WERI-Rb-1 (cell line): ENCODE data around the gene NOTUM.
A peak's percentile ranks its signal among the peaks of the same experiment; 100 is the strongest.

Experiments
- DNase-seq: peaks from one replicate; pipeline ENCODE4 v3.0.0-alpha.2; 2020
- H3K27ac ChIP-seq: fragments of 250-450 bp; sonication (Bioruptor Pico); 2 replicates; pipeline ENCODE4 v1.5.1; 2020; ENCODE audit warnings: mild to moderate bottlenecking, moderate library complexity
- H3K27me3 ChIP-seq: fragments of 250-450 bp; sonication (Bioruptor Pico); 2 replicates; pipeline ENCODE4 v1.5.1; 2021; ENCODE audit warnings: mild to moderate bottlenecking, low read depth, moderate library complexity; ENCODE audit not compliant: insufficient read depth, severe bottlenecking
- H3K36me3 ChIP-seq: fragments of 250-450 bp; sonication (Bioruptor Pico); 2 replicates; pipeline ENCODE4 v1.5.1; 2020; ENCODE audit warnings: mild to moderate bottlenecking, moderate library complexity
- H3K4me3 ChIP-seq: 2 replicates; pipeline ENCODE4 v1.5.1; 2011; ENCODE audit warnings: low read depth, mild to moderate bottlenecking, control low read depth, low read length
- H3K9me3 ChIP-seq: fragments of 250-450 bp; sonication (Bioruptor Pico); 2 replicates; pipeline ENCODE4 v1.5.1; 2021; ENCODE audit warnings: mild to moderate bottlenecking, moderate library complexity; ENCODE audit not compliant: severe bottlenecking
- CTCF ChIP-seq: IDR thresholded peaks from 2 replicates; pipeline ENCODE4 v1.5.1; 2011; ENCODE audit warnings: low read depth, mild to moderate bottlenecking, control low read depth, inconsistent platforms, low read length

NOTUM gene

GRCh38 chr17:81976332-81977210 lies 15.6 kb upstream of the NOTUM start:
- H3K27ac ChIP-seq, result peak overlapping the region; percentile 96
- peak overlapping the region; percentile 69 for H3K4me3 ChIP-seq
- no peaks in the 10 kb centered on the region for H3K27me3 ChIP-seq
- H3K36me3 ChIP-seq, result peaks cover 23% of the 10 kb centered on the region
- peaks cover 12% of the 10 kb centered on the region for H3K9me3 ChIP-seq
- peak; percentile 82 for DNase-seq
- TF ChIP-seq CTCF, result no peak

DNA sequence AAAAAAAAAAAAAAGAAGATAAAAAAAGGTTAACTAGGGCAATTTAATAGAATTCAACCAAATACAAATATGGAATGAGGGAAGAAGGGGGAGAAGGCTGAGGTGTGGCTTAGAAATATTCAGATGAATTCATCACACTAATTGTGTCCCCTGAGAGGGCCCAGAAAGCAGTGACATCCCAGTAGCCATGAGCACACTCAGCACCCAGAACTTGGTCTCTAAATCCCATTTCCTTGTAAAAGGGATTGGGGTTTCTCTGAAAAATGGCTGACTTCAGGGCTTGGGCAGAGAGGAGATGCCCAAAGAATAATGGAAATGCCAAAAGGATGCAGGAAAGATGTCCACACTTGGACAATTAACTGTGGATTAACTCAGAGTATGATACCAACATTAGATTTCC lies 12.4 kb upstream of the NOTUM start:
- Histone ChIP-seq H3K27me3 (no peaks in the 10 kb centered on the region), H3K27ac (no peak overlapping the region), H3K9me3 (peaks cover 12% of the 10 kb centered on the region), H3K4me3 (no peak overlapping the region), H3K36me3 (no peaks in the 10 kb centered on the region)
- TF ChIP-seq CTCF, result no peak
- DNase-seq, result no peak

DNA sequence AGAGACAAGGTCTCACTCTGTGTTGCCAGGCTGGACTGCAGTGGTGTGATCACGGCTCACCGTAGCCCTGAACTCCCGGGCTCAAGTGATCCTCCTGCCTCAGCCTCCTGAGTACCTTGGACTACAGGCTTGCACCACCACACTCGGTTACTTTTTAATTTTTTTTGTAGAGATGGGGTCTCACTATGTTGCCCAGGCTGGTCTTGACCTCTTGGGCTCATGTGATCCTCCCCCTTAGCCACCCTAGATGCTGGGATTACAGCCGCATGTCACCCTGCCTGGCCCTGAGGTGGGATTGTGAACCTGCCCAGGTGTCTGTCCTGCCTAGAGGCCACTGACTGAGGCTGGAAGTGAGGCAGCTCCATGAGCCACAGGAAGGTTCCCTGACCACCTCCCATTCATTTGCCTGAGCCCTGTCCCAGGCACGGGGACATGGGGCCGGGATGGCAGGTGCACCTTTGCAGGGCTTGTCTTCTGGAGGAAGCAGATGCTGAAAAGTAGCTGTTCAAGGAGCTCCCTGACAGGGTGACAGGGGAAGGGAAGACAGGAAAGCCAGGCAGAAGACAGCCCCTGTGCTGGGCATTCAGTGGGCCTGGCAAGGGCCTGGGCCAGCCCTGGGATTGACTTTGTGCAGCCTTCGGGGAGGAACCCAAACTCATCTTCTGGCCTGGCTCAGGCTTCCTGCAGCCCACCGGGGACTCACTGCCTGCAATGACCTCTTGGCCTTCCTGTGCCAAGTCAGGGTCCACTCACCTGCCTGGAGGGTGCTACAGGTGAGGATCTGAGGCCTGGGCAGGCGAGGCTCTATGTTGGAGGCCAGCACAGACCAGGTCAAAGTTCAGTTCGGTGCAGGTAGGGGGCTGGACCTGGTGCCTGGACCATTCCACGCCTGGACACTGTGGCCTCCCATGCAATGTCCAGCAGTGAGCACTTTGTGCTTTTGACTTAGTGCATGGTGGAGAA lies 8.1 kb upstream of the NOTUM start:
- Histone ChIP-seq H3K36me3 (no peaks in the 10 kb centered on the region; the same call in 1 of the 2 replicates), H3K9me3 (peaks cover 8% of the 10 kb centered on the region), H3K27me3 (no peaks in the 10 kb centered on the region), H3K4me3 (no peak overlapping the region), H3K27ac (no peak overlapping the region)
- no peak for TF ChIP-seq CTCF
- no peak for DNase-seq

- no peaks in the 10 kb centered on the region; the same call in 1 of the 2 replicates for H3K36me3 ChIP-seq
- H3K9me3 ChIP-seq, result peaks cover under 1% of the 10 kb centered on the region
- no peak for TF ChIP-seq CTCF
- peak overlapping the region; percentile 13 for H3K4me3 ChIP-seq
- H3K27me3 ChIP-seq, result no peaks in the 10 kb centered on the region
- no peak for DNase-seq
- H3K27ac ChIP-seq, result peak overlapping the region; percentile 35
These were observed 7.4 kb upstream of the NOTUM start for GRCh38 chr17:81968396-81968745.

- Histone ChIP-seq H3K4me3 (peak overlapping the region; percentile 13), H3K27ac (peak overlapping the region; percentile 35), H3K36me3 (no peaks in the 10 kb centered on the region; the same call in 1 of the 2 replicates), H3K9me3 (no peaks in the 10 kb centered on the region), H3K27me3 (no peaks in the 10 kb centered on the region)
- TF ChIP-seq CTCF, result no peak
- peak; percentile 97 for DNase-seq
These were observed 6.8 kb upstream of the NOTUM start for GRCh38 chr17:81967533-81968395.
